ENCODE data around the gene ADARB1.

The ADARB1 gene

GRCh38 chr21:45087022-45087823 is 12.8 kb downstream of the ADARB1 start:
- Histone ChIP-seq H3K4me3 (ENCODE audit: low read length) (no peak overlapping the region), H3K27me3 (ENCODE audit: control insufficient read depth, insufficient read depth, low read length) (no peaks in the 10 kb centered on the region), H3K27ac (ENCODE audit: low read depth, low read length) (no peak overlapping the region), H3K36me3 (ENCODE audit: control insufficient read depth, insufficient read depth, low read length) (no peaks in the 10 kb centered on the region), H3K9ac (ENCODE audit: low read length) (no peak overlapping the region), H3K4me1 (ENCODE audit: control insufficient read depth, insufficient read depth, low read length) (peaks cover 4% of the 10 kb centered on the region)

GRCh38 chr21:45088116-45088515 is 13.7 kb downstream of the ADARB1 start:
- H3K4me1 ChIP-seq (ENCODE audit: control insufficient read depth, insufficient read depth, low read length), result peaks cover 4% of the 10 kb centered on the region

GRCh38 chr21:45088729-45089128 is 14.3 kb downstream of the ADARB1 start:
- Histone ChIP-seq H3K27me3 (ENCODE audit: control insufficient read depth, insufficient read depth, low read length) (no peaks in the 10 kb centered on the region), H3K9ac (ENCODE audit: low read length) (no peak overlapping the region), H3K27ac (ENCODE audit: low read depth, low read length) (no peak overlapping the region), H3K36me3 (ENCODE audit: control insufficient read depth, insufficient read depth, low read length) (no peaks in the 10 kb centered on the region), H3K4me1 (ENCODE audit: control insufficient read depth, insufficient read depth, low read length) (peaks cover 4% of the 10 kb centered on the region), H3K4me3 (ENCODE audit: low read length) (no peak overlapping the region)

More at GRCh38 chr21:45088116-45088515, 13.7 kb downstream of the ADARB1 start:
- no peak overlapping the region for H3K4me3 ChIP-seq (ENCODE audit: low read length)
- H3K27me3 ChIP-seq (ENCODE audit: control insufficient read depth, insufficient read depth, low read length), result no peaks in the 10 kb centered on the region
- H3K9ac ChIP-seq (ENCODE audit: low read length), result no peak overlapping the region
- H3K36me3 ChIP-seq (ENCODE audit: control insufficient read depth, insufficient read depth, low read length), result no peaks in the 10 kb centered on the region
- H3K27ac ChIP-seq (ENCODE audit: low read depth, low read length), result no peak overlapping the region

- no peak overlapping the region for H3K9ac ChIP-seq (ENCODE audit: low read length)
- no peak overlapping the region for H3K4me3 ChIP-seq (ENCODE audit: low read length)
- H3K27ac ChIP-seq (ENCODE audit: low read depth, low read length), result no peak overlapping the region
- no peaks in the 10 kb centered on the region for H3K36me3 ChIP-seq (ENCODE audit: control insufficient read depth, insufficient read depth, low read length)
- no peaks in the 10 kb centered on the region for H3K4me1 ChIP-seq (ENCODE audit: control insufficient read depth, insufficient read depth, low read length)
- H3K27me3 ChIP-seq (ENCODE audit: control insufficient read depth, insufficient read depth, low read length), result no peaks in the 10 kb centered on the region
Observed at GRCh38 chr21:45089964-45090363, 15.6 kb downstream of the ADARB1 start.

GRCh38 chr21:45090966-45091365 is 16.6 kb downstream of the ADARB1 start:
- Histone ChIP-seq H3K27ac (ENCODE audit: low read depth, low read length) (no peak overlapping the region), H3K9ac (ENCODE audit: low read length) (no peak overlapping the region), H3K36me3 (ENCODE audit: control insufficient read depth, insufficient read depth, low read length) (no peaks in the 10 kb centered on the region), H3K27me3 (ENCODE audit: control insufficient read depth, insufficient read depth, low read length) (no peaks in the 10 kb centered on the region), H3K4me3 (ENCODE audit: low read length) (no peak overlapping the region), H3K4me1 (ENCODE audit: control insufficient read depth, insufficient read depth, low read length) (no peaks in the 10 kb centered on the region)

- no peak overlapping the region for H3K4me3 ChIP-seq (ENCODE audit: low read length)
- no peak overlapping the region for H3K27ac ChIP-seq (ENCODE audit: low read depth, low read length)
- no peak overlapping the region for H3K9ac ChIP-seq (ENCODE audit: low read length)
- H3K4me1 ChIP-seq (ENCODE audit: control insufficient read depth, insufficient read depth, low read length), result no peaks in the 10 kb centered on the region
- no peaks in the 10 kb centered on the region for H3K36me3 ChIP-seq (ENCODE audit: control insufficient read depth, insufficient read depth, low read length)
- H3K27me3 ChIP-seq (ENCODE audit: control insufficient read depth, insufficient read depth, low read length), result no peaks in the 10 kb centered on the region
Observed at GRCh38 chr21:45091550-45092322, 17.4 kb downstream of the ADARB1 start.

GRCh38 chr21:45093035-45093532 is 18.7 kb downstream of the ADARB1 start:
- no peak overlapping the region for H3K9ac ChIP-seq (ENCODE audit: low read length)
- no peaks in the 10 kb centered on the region for H3K27me3 ChIP-seq (ENCODE audit: control insufficient read depth, insufficient read depth, low read length)
- no peaks in the 10 kb centered on the region for H3K4me1 ChIP-seq (ENCODE audit: control insufficient read depth, insufficient read depth, low read length)
- no peak overlapping the region for H3K27ac ChIP-seq (ENCODE audit: low read depth, low read length)
- no peak overlapping the region for H3K4me3 ChIP-seq (ENCODE audit: low read length)
- no peaks in the 10 kb centered on the region for H3K36me3 ChIP-seq (ENCODE audit: control insufficient read depth, insufficient read depth, low read length)

GRCh38 chr21:45094412-45094811 is 20.0 kb downstream of the ADARB1 start:
- Histone ChIP-seq H3K27ac (ENCODE audit: low read depth, low read length) (no peak overlapping the region), H3K36me3 (ENCODE audit: control insufficient read depth, insufficient read depth, low read length) (no peaks in the 10 kb centered on the region), H3K9ac (ENCODE audit: low read length) (no peak overlapping the region), H3K4me3 (ENCODE audit: low read length) (no peak overlapping the region), H3K27me3 (ENCODE audit: control insufficient read depth, insufficient read depth, low read length) (no peaks in the 10 kb centered on the region), H3K4me1 (ENCODE audit: control insufficient read depth, insufficient read depth, low read length) (no peaks in the 10 kb centered on the region)

GRCh38 chr21:45095505-45095904 is 21.1 kb downstream of the ADARB1 start:
- Histone ChIP-seq H3K4me1 (ENCODE audit: control insufficient read depth, insufficient read depth, low read length) (no peaks in the 10 kb centered on the region), H3K9ac (ENCODE audit: low read length) (no peak overlapping the region), H3K36me3 (ENCODE audit: control insufficient read depth, insufficient read depth, low read length) (no peaks in the 10 kb centered on the region), H3K27me3 (ENCODE audit: control insufficient read depth, insufficient read depth, low read length) (no peaks in the 10 kb centered on the region), H3K4me3 (ENCODE audit: low read length) (no peak overlapping the region), H3K27ac (ENCODE audit: low read depth, low read length) (no peak overlapping the region)

- no peaks in the 10 kb centered on the region for H3K4me1 ChIP-seq (ENCODE audit: control insufficient read depth, insufficient read depth, low read length)
- no peak overlapping the region for H3K27ac ChIP-seq (ENCODE audit: low read depth, low read length)
Observed at GRCh38 chr21:45096217-45096616, 21.8 kb downstream of the ADARB1 start.

GRCh38 chr21:45097827-45098387 is 23.5 kb downstream of the ADARB1 start:
- Histone ChIP-seq H3K36me3 (ENCODE audit: control insufficient read depth, insufficient read depth, low read length) (no peaks in the 10 kb centered on the region), H3K27ac (ENCODE audit: low read depth, low read length) (no peak overlapping the region), H3K27me3 (ENCODE audit: control insufficient read depth, insufficient read depth, low read length) (no peaks in the 10 kb centered on the region), H3K4me1 (ENCODE audit: control insufficient read depth, insufficient read depth, low read length) (no peaks in the 10 kb centered on the region), H3K4me3 (ENCODE audit: low read length) (no peak overlapping the region), H3K9ac (ENCODE audit: low read length) (no peak overlapping the region)

More at GRCh38 chr21:45096217-45096616, 21.8 kb downstream of the ADARB1 start:
- Histone ChIP-seq H3K36me3 (ENCODE audit: control insufficient read depth, insufficient read depth, low read length) (no peaks in the 10 kb centered on the region), H3K4me3 (ENCODE audit: low read length) (no peak overlapping the region), H3K9ac (ENCODE audit: low read length) (no peak overlapping the region), H3K27me3 (ENCODE audit: control insufficient read depth, insufficient read depth, low read length) (no peaks in the 10 kb centered on the region)

GRCh38 chr21:45098867-45099266 is 24.5 kb downstream of the ADARB1 start:
- no peaks in the 10 kb centered on the region for H3K36me3 ChIP-seq (ENCODE audit: control insufficient read depth, insufficient read depth, low read length)
- H3K9ac ChIP-seq (ENCODE audit: low read length), result no peak overlapping the region
- H3K27ac ChIP-seq (ENCODE audit: low read depth, low read length), result no peak overlapping the region
- H3K4me1 ChIP-seq (ENCODE audit: control insufficient read depth, insufficient read depth, low read length), result no peaks in the 10 kb centered on the region
- no peak overlapping the region for H3K4me3 ChIP-seq (ENCODE audit: low read length)
- no peaks in the 10 kb centered on the region for H3K27me3 ChIP-seq (ENCODE audit: control insufficient read depth, insufficient read depth, low read length)
